GM12874 (cell line): ENCODE results near the gene MAPK8.

Experiments used
- TF ChIP-seq, protein P1 (sequence below): IDR thresholded peaks from 2 replicates; pipeline ENCODE4 v1.5.1; 2011; ENCODE audit warnings: low read depth, mild to moderate bottlenecking, control low read depth, low read length, moderate library complexity; ENCODE audit not compliant: insufficient read depth

Gene MAPK8

DNA sequence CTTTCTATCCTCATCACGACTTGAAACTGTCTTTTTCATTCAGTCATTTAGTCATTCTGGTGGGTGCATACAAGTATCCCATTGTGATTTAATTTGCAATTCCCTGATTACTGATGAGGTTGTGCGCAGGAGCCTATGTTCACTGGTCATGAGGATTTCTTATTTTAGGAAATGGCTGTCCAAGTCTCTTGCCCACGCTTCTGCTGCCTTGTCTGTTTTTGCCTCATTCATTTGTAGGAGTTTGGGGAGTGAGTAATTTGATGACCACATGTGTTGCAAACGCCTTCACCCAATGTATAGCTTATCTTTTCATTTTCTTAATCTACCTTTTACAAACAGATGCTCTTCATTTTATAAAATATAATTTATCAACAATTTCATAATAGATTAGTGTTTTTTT lies 171.1 kb downstream of the MAPK8 start:
- TF ChIP-seq, protein P1, sequence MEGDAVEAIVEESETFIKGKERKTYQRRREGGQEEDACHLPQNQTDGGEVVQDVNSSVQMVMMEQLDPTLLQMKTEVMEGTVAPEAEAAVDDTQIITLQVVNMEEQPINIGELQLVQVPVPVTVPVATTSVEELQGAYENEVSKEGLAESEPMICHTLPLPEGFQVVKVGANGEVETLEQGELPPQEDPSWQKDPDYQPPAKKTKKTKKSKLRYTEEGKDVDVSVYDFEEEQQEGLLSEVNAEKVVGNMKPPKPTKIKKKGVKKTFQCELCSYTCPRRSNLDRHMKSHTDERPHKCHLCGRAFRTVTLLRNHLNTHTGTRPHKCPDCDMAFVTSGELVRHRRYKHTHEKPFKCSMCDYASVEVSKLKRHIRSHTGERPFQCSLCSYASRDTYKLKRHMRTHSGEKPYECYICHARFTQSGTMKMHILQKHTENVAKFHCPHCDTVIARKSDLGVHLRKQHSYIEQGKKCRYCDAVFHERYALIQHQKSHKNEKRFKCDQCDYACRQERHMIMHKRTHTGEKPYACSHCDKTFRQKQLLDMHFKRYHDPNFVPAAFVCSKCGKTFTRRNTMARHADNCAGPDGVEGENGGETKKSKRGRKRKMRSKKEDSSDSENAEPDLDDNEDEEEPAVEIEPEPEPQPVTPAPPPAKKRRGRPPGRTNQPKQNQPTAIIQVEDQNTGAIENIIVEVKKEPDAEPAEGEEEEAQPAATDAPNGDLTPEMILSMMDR, result no peak

DNA sequence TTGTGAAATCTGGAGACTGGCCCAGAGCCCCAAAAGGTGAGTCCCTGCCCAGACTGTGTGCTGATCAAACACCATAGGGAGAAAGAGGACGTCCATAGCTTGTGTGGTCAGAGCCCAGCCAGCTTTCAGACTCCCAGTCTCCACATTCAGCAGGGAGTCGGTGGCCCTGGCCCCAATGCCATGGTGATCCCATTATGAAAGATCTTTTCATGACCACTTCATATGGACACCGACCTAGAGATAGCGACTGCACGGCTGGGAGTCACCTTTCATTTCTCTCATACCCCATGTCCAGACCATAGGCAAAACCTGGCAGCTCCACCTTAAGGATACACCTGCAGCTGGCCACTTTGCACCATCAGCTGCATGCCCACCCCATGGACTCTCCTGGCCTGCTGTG lies 172.0 kb downstream of the MAPK8 start:
- TF ChIP-seq, protein P1, result no peak

DNA sequence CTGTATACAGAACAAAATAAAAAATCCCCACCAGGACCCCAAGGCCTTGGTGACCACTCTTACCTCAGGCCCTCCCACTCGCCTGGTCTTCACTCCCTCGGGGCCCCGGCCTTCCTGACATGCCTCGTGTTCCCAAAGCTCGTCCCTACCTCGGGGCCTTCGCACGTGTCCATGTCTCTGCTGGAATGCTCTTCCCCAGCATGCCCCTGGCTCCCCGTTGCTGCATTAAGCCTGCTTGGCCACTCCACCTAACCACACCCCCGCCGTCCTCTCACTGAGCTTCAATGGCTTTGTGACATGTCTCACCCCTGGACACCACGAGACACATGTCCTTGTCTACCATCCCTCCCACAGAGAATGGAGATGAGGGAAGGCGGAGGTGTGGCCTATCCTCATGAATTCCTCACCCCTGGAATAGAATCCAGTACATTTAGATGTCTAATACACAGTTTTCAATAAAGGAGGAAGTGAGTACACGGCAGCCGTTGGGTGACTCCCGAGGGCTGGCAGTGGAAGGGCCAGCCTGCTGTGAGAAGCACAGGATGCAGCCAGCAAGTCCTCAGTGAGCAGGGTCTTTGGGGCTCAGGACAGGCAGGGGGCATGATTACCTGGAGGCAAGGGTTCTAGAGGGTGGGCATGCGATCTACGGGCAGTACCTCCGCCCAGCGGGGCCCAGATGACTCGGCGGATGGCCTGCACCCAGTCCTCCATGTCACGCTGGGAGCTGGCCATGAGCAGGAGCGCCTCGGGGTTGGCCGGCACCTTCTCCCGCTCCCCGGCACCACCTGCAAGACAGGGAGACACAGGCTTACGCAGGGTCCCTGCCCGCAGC lies 172.7 kb downstream of the MAPK8 start:
- TF ChIP-seq, protein P1, result no peak

DNA sequence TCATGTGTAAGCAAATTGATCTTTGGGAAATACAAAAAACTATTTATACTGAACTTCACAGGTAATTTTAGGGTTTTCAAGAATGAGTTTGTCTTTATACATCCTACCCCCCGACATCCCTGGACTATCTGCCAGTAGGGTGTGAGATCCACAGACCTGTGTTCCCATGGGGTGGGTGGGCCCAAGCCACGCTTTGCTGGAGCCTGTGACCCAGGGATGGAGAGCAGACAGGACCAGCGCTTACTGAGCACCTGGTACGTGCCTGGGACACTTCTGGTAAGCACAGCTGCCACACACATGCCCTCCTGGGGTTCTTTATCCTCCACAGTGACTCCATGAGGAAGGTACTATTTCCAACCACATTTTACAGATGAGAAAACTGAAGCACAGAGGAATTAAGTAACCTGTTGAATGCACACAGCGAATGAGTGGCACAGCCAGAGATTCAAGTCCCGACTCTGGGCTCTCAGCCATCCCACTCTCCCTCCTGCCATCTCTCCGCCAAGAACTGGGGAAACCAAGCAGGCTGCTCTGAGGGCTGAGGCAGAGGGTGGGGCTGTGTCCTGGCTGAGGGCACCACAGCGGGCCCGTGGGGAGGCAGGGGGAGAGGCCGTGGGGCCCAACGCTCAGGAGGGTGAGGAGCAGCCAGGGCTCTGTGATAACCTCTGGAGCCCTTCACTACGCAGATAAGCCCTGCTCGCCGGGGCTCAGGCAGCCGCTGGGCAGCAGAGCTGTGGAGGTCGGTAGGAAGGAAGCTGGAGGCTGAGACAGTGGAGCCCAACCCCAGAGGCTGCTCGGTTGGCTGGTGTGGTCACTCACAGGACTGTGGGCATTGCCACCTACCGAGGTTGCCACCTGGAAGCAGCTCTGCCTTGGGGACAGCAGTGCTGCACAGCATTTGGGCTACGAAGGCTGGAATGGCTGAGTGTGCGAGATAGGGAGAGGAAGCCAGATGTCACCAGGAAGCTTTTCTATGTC lies 174.2 kb downstream of the MAPK8 start:
- TF ChIP-seq, protein P1, result no peak

DNA sequence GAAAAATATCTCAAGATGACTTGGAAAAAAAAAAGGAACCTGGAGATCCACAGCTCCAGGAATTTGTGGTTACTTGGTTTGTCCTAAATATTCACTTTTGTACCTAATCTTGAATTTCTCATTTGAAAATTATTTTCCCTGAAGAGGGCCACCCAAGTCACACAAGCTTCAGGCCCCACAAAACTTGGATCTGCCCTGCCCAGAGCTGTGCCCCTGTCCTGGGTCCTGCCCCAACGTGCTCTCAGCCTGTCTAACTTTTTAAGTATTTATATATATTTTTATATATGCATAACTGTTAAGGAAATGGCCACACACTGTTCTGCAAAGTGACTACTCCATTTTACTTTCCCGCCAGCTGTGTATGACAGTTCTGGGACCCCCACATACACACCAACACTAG lies 174.9 kb downstream of the MAPK8 start:
- TF ChIP-seq, protein P1, result no peak

DNA sequence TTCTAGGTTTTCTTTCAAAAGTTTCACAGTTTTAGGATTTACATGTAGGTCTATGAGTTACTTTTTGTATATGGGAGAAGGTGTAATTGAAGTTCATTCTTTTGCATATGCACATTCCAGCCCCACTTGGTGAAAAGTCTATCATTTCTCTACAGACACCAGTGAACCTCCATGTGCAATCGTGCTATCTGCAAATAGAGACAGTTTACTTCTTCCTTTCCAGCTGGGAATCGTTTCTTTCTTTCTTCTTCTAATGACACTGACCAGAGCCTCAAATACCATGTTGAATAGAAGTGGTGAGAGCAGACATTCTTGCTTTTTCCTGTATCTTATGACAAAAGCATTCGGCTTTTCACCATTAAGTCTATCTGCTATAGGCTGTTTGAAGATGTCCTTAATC lies 175.7 kb downstream of the MAPK8 start:
- TF ChIP-seq, protein P1, result no peak

DNA sequence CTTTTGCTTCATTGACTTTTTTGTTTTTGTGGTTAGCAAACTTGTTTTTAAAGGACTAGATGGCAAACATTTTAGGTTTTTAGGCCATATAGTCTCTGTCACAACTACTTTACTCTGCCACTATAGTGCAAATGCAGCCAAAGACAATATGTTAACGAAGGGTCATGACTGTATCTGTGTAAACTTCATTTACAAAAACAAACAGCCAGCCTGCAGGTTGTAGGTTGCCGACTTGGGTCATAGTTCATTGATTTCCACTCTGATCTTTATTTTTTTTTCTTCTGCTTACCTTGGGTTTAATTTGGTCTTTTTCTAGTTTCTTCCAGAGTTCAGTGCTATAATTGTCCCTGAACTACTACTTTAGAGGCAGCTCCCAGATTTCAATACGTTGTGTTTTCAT lies 178.4 kb downstream of the MAPK8 start:
- TF ChIP-seq, protein P1, result no peak
